HK-2 (cell line): Measurements from ENCODE around the gene ZDHHC21.

Source experiments
- DNase-seq: peaks from one replicate; pipeline ENCODE4 v3.0.0-alpha.2; 2018; ENCODE audit not compliant: unreplicated experiment

The ZDHHC21 gene

DNA sequence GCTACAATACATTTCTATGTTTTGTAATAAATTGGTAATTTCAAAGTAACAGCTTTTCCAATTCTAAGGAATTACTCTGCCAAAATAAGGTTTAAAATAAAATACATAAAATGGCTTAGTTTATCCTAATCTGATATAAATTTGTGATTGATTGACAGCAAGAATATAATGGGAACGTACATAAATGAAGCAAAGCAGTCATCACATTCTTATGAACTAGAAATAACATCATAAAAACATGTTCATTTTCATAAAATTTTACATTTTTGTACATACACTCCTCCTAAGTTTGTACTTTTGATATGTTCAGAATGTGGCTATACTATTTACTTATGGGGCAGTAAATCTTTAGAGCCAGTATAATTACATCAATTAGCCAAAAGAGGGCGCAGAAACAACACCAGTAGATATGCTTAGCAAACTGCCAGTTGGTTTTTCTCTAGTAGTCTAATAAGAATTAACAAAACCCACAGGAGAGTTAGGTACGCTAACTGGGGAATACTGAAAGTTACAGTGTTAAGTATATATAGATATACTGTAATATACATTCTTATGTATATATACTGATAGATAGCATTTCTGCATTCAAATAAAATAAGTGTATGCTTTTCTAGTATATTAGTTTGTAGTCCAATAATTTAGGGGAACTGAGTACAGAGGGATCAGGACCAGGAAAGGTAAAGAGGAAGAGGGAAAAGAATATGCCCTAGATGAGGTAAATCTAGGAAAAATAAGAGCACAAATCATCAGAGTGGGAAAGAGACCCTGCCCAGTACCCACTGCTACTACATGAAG, 76.8 kb downstream of the ZDHHC21 start:
- no peak for DNase-seq

DNA sequence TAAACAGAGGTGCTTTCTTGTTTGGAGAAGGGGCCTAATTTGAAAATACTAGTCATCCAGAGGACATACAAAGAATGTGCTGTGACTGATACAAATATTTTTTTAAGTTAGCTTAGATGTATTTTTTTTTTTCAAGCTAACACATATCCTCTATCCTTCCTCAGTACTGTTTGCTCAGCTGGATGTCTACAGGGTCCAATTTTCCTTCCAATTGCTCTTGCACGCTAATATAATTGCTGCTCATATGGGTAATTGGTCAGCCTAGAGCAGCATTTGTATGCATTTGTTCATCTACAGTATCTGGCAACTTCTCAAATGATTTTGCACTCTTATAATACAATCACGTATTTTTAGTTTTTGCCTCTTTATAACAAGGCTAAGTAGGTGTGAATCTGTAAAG, 84.7 kb downstream of the ZDHHC21 start:
- DNase-seq: no peak

DNA sequence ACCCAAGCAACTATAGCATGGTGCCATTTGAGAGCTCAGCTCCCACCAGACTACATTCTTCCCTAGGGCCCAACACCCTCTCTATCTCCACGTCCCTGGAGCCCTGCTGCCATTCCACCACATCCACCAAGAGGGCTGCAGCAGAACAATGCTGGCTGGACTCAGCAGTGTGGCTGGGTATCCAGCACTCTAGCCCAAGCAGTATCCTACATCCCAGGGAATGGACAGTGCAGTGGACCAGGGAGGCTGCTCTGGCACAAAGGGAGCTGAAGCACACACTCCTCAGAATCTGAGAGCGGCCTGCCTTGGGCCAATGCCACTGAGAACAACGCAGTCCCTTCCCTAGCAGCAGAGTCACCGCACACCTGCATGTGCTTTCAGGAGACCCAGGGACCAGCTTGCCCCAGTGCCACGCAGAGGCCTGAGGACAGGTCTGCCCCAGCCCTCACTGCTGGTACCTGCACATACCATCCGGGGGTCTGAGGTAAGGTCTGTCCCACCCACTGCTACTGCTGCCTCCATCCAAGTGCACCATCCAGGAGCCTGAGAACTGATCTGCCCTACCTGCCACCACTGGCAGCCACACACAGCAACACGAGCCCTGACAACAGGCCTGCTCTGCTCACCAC, 95.9 kb downstream of the ZDHHC21 start:
- DNase-seq: no peak

DNA sequence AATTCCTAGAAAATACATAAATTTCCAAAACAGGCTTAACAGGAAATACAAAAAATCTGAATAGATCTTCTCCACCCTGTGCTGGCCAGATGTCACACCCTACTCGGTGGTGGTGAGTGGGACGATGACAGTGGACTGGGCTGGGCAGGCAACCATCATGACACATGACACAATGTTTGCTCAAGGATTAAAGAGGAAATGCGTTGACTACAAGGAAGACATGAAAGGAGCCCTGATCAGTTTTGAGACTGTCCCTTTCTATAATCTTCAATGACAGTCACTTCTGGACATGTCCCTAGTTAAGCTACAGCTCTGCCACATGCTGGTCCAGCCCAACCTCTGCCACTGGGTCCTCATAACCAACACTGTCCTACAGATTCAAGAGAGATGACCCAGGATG, 99.8 kb downstream of the ZDHHC21 start:
- no peak for DNase-seq

DNA sequence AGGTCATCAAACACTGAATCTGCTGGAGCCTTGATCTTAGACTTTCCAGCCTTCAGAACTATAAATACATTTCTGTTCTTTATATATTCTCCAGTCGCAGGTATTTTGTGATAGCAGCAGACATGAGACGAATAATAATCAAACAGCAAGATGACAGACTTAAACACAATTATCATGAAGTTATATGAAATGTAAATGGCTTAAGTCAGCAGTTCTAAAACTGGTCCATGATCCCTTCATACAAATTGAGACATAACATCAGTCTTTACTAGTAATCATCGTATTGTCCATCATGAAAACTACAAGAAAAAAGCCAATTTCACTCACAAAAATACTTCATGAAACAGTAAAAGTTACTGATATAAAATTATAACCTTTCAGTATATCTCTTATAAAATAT, 101.8 kb downstream of the ZDHHC21 start:
- no peak for DNase-seq

DNA sequence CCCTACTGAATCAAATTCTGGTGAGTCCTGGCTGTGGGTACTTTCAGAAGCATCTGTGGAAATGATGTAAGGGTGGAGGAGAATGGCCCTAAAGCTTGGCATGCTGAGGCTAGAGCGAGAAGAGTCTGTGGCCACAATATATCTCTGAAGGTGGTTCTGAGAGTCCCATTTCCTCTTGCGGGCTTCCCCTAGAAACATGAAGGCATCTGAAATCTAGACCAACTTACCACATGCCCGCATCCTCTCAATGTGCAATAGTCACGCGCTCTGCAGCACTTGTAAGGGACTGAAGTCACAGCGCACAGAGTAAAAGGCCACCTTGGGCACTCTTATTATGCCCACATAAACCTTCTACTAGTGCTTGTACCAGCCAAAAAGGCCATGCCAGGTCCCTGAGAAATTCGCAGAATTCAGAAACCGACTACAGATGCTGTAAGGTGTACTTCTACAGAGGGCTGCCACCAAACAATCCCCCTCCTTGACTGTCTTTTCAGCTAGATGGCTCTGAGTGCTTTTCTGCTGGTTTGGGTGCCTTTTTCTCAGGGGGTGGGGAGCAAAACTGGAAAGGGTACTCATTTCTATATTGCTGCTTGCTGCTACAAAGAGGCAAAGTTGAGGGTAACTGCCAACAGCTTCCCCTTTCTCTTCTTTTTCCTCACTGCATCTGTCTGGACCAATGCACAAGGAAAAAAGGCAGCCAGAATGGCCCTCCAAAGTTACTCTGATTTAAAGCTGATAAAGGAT, 107.3 kb downstream of the ZDHHC21 start:
- DNase-seq: no peak

DNA sequence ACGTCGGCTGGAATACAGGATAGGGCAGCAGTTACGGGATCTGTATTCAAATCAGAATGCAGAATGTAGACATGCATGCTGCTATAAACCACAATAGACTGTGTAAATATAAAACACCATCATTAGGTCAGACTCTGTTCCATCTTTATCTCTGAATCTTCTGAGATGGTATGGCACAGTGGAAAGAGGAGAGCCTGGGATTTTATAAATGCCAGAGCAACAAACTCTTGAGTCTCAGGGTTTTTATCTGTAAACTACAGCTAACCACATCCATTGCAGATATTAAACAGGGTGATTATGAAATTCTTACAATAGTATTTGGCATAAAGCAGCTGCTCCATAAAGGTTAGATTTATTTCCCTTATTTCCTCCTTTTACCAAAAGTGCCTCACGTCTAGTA, 108.7 kb downstream of the ZDHHC21 start:
- DNase-seq: no peak

DNA sequence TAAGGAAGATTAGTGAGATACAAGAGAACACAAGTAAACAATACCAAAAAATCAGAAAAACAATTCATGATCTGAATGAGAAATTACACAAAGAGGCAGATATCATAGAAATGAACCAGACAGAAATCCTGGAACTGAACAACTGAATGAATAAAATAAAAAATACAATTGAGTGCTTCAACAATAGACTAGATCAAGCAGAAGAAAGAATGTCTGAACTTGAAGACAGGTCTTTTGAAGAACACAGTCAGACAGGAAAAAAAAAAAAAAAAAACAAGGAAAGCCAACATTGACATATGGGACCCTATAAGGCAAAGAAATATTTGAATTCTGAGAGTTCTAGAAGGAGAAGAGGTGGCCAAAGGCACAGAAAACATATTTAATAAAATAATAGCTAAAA, 115.2 kb downstream of the ZDHHC21 start:
- no peak for DNase-seq

DNA sequence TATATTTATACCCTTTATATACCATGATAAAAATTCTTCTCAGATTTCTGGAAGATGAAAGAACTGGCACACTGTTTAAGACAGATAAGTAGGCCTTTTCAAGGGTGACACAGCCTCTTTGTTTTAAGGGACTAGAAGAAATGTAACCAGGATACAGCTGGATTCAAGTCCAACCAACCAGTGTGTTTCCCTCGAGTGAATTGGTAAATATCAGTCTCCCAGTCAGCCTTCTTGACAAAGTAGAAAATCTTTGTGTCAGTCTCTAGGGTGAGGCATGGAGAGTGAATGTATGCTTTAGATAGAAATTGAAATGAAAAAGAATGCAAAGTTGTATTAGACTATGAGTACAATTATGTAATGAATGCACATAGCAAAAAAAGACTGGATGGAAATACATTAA, 119.1 kb downstream of the ZDHHC21 start:
- no peak for DNase-seq

DNA sequence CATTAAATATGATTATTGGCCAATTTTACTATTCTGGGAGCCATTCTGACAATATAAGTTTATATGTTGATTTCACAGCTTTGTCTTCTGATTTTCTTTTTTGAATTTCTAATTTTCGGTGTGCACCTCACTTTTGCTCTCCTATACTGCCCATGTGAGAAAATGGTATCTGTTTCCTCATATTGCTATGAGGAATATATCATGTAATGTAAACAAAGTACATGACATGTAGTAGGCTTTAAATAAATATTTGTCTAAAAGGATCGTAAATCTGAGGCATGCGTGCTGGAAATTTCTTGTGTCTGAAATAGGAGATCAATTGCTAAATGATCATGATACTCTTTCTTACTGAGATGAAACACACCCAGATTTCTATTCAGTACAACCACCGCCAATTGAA, 119.9 kb downstream of the ZDHHC21 start:
- DNase-seq: no peak

DNA sequence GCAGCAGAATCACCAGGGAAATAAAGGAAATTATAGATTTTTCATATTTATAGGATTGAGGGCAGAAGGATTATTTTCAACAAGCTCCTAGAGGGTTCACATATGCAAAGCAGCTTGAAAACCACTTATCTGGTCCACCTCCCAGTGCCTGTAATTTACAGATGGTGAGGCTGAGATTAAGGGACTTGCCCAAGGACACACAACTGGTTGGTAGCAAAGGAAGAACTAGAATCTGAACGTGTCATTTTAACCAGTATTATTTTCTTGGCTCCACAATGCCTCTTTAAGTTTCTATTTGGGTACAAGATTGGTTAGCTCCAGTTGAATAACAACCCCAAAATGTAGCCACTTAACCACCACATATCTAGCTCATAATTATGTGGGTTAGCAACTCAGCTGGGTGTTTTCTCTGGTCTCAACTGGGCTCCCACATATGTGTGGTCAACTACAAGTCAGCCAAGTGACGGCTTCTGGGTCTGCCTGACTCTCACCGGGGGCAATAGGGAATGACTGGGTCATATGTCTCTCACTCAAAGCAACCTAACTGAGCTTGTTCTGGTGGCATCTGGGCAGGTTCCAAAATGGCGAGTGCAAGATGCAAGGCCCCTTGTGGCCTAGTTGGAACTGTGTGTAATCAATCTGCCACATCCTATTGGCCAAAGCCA, 127.7 kb downstream of the ZDHHC21 start:
- no peak for DNase-seq

DNA sequence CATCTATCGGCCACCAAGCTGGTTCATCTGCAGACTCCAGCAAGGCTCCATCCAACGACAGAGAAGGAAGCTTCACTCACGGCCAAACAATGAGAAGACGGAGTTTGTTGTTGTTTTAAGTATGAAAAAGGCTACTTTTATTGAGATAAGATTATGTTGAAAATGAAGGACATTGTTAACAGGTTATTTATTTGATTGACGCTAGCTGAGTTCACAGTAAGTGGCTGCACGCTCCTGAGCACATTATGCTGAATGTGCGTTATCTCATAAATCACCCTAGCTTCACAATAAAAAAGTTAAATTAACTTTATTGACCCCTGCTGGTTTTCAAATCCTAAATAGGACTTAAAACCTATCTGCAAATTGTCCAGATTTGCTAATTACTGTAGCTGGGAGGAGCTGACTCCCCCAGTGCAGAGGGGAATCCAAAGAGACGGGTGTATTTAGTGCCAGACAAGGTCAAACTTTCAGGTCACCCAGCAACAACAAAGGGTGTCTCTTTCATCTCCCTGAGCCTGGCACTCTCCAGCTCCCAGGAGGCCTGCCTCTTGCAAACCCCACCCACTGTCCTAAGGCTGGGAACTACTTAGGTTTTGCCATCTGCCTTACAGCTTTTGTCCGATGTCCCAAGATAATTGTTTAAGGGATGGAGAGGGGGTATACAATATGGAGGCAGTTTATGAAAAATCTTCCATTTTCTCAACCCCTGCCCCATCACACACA, 129.2 kb downstream of the ZDHHC21 start:
- no peak for DNase-seq

DNA sequence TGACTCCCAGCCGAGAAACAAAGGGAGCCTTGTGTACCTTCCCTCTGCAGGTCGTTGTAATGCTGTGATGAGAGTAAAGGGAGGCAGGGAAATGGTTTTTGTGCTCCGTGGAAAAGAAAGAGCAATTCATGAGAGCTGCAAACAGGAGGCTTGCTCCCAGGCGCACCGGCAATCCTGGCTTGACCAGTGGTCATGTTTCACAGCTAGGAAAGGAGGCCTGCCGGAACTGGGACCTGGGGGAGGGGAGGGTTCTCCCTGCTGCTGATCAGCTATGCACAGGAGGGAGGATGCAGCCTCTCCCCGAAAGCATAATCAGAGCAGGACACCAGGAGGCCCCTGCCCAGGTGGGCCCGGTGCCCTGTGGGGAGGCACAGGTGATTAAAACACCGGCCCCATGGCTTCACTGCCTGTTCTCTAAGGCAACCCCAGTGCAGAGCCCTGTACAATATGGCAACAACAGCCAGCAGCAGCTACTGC, 131.3 kb downstream of the ZDHHC21 start:
- no peak for DNase-seq
